ENCODE measurements around the gene STK31.

GRCh38 chr7:23693224-23693623, 16.8 kb upstream of the STK31 start:
- TF ChIP-seq POLR2A (IDR thresholded peaks at IDR 0.05; ENCODE audit: low read depth, low read length) (no peak), TAF1 (IDR thresholded peaks at IDR 0.05; ENCODE audit: borderline replicate concordance, low read depth, low read length) (no peak)
